HCT116 (cell line): ENCODE data around the gene SLC4A11. TPM values are rescaled to one million over a fixed set of nuclear protein-coding genes. Genes with fewer than 3 reads are reported as not detected.

Experiments used
- ATAC-seq: fragments of 200-7000 bp; cut with Tn5 transposase; 2 replicates; pipeline ENCODE4 v1.9.1; 2020; ENCODE audit warnings: mild to moderate bottlenecking, moderate library complexity
- BruUV-seq: library from RNA; stranded (reverse); fragments of 400-500 nt; replicated peaks from 2 replicates; lab custom pipeline; 2021; lab: Mats Ljungman, UMichigan
- CTCF ChIA-PET: fragments of 300-600 bp; sonication (Branson Sonifier 250); formaldehyde crosslinking; loops from one replicate; lab custom pipeline; 2021; ENCODE audit warnings: antibody characterized with exemption; lab: Charles Lee
- POLR2A ChIA-PET: fragments of 300-600, 350-600 bp; sonication (Branson Sonifier 250); formaldehyde crosslinking; loops from one replicate; lab custom pipeline; 2021; ENCODE audit warnings: antibody characterized with exemption; lab: Charles Lee
- RAD21 ChIA-PET, 2 experiments: fragments of 300-600 bp; sonication (Branson Sonifier 250); formaldehyde crosslinking; loops; one replicate each; lab custom pipeline; 2023; ENCODE audit warnings: low total read pairs in 2 of 2; ENCODE audit not compliant: uncharacterized antibody in 2 of 2, unreplicated experiment in 2 of 2, low non-redundant PET in 1 of 2; lab: Charles Lee
- DNase-seq: peaks from one replicate; pipeline ENCODE4 v3.0.0-alpha.2; 2010; ENCODE audit warnings: low read depth, low spot score
- H2AFZ ChIP-seq: fragments of 200-600 bp; shearing (Covaris generic), sonication (generic); 2 replicates; pipeline ENCODE4 v1.6.1; 2017; ENCODE audit warnings: low read depth, mixed run types, mixed read lengths, antibody characterized with exemption, low read length; ENCODE audit not compliant: poor library complexity, severe bottlenecking
- H3K27ac ChIP-seq: 2 replicates; pipeline ENCODE4 v1.5.1; 2012; ENCODE audit warnings: low read depth, low read length
- H3K27me3 ChIP-seq: fragments of 200-600 bp; sonication (generic); 2 replicates; pipeline ENCODE4 v1.6.1; 2016; ENCODE audit warnings: mixed run types, low read length, mixed read lengths; ENCODE audit not compliant: insufficient read depth
- H3K36me3 ChIP-seq, 2 experiments: fragments of 200-500 bp in 1 of 2; fragments of 200-600 bp in 1 of 2; sonication (Bioruptor generic) in 1 of 2; sonication (generic) in 1 of 2; 2 replicates each; pipeline versions ENCODE4 v1.5.1 to v1.6.1; 2014 to 2016; ENCODE audit warnings: low read length in 2 of 2, inconsistent platforms in 1 of 2, mixed read lengths in 1 of 2, mixed run types in 1 of 2; ENCODE audit not compliant: insufficient read depth in 2 of 2, control insufficient read depth in 1 of 2
- H3K4me1 ChIP-seq, 2 experiments: fragments of 200-600 bp in 1 of 2; sonication (generic) in 1 of 2; 2 replicates each; pipeline versions ENCODE4 v1.5.1 to v1.6.1; 2012 to 2017; ENCODE audit warnings: low read length in 2 of 2, inconsistent platforms in 1 of 2, mild to moderate bottlenecking in 1 of 2, mixed read lengths in 1 of 2, mixed run types in 1 of 2, moderate library complexity in 1 of 2; ENCODE audit not compliant: insufficient read depth in 2 of 2, control insufficient read depth in 1 of 2
- H3K4me2 ChIP-seq: fragments of 200-600 bp; sonication (generic); 2 replicates; pipeline ENCODE4 v1.6.1; 2017; ENCODE audit warnings: mixed run types, low read length, mixed read lengths
- H3K4me3 ChIP-seq, 2 experiments: fragments of 200-600 bp in 1 of 2; sonication (generic) in 1 of 2; replicated peaks in 1 of 2; 2 replicates each; pipeline ENCODE4 v1.5.1; 2011 to 2016; ENCODE audit warnings: low read length in 2 of 2, control low read depth in 1 of 2, low read depth in 1 of 2, mild to moderate bottlenecking in 1 of 2, mixed read lengths in 1 of 2, mixed run types in 1 of 2
- H3K79me2 ChIP-seq: fragments of 200-600 bp; sonication (generic); 2 replicates; pipeline ENCODE4 v1.6.1; 2017; ENCODE audit warnings: mild to moderate bottlenecking, mixed run types, low read length, moderate library complexity, mixed read lengths; ENCODE audit not compliant: insufficient read depth
- H3K9ac ChIP-seq: fragments of 200-600 bp; sonication (generic); 2 replicates; pipeline ENCODE4 v1.6.1; 2016; ENCODE audit warnings: low read length, mixed read lengths
- H3K9me2 ChIP-seq: fragments of 200-600 bp; sonication (generic), shearing (Covaris generic); 2 replicates; pipeline ENCODE4 v1.6.1; 2017; ENCODE audit warnings: mixed run types, mild to moderate bottlenecking, moderate library complexity; ENCODE audit not compliant: insufficient read depth
- H3K9me3 ChIP-seq, 2 experiments: fragments of 200-500 bp in 1 of 2; fragments of 200-600 bp in 1 of 2; sonication (Bioruptor generic) in 1 of 2; sonication (generic) in 1 of 2; 2 replicates each; pipeline ENCODE4 v1.6.1; 2014 to 2017; ENCODE audit warnings: low read length in 2 of 2, mixed read lengths in 2 of 2, inconsistent platforms in 1 of 2, low read depth in 1 of 2, mild to moderate bottlenecking in 1 of 2, mixed run types in 1 of 2, moderate library complexity in 1 of 2; ENCODE audit not compliant: control insufficient read depth in 1 of 2, insufficient read depth in 1 of 2
- H4K20me1 ChIP-seq: fragments of 200-600 bp; sonication (generic), shearing (Covaris generic); 2 replicates; pipeline ENCODE4 v1.6.1; 2017; ENCODE audit warnings: mixed run types, mild to moderate bottlenecking, moderate library complexity; ENCODE audit not compliant: insufficient read depth
- CBX3 ChIP-seq: IDR thresholded peaks from 2 replicates; pipeline ENCODE4 v1.6.1; 2012; ENCODE audit warnings: low read depth
- CEBPB ChIP-seq: IDR thresholded peaks from 2 replicates; pipeline ENCODE4 v1.6.1; 2012; ENCODE audit warnings: low read depth
- CTCF ChIP-seq, 3 experiments: fragments of 200-600 bp in 1 of 3; sonication (generic) in 1 of 3; IDR thresholded peaks in 2 of 3; conservative IDR thresholded peaks in 1 of 3; 2 replicates each; pipeline ENCODE4 v1.5.1; 2012 to 2017; ENCODE audit warnings: low read depth in 2 of 3, low read length in 2 of 3, antibody characterized with exemption in 1 of 3, borderline replicate concordance in 1 of 3, control low read depth in 1 of 3, mild to moderate bottlenecking in 1 of 3, mixed read lengths in 1 of 3, mixed run types in 1 of 3, moderate library complexity in 1 of 3; ENCODE audit not compliant: insufficient read depth in 1 of 3
- EGR1 ChIP-seq: IDR thresholded peaks from 2 replicates; pipeline ENCODE4 v1.6.1; 2012; ENCODE audit warnings: low read depth
- ELF1 ChIP-seq: IDR thresholded peaks from 2 replicates; pipeline ENCODE4 v1.6.1; 2012; ENCODE audit warnings: low read depth, borderline replicate concordance
- EZH2 ChIP-seq: fragments of 200-600 bp; sonication (generic); IDR thresholded peaks from 2 replicates; pipeline ENCODE4 v1.6.1; 2017; ENCODE audit warnings: antibody characterized with exemption, mixed run types
- FOSL1 ChIP-seq: IDR thresholded peaks from 2 replicates; pipeline ENCODE4 v1.6.1; 2012; ENCODE audit warnings: low read depth
- JUND ChIP-seq: IDR thresholded peaks from 2 replicates; pipeline ENCODE4 v1.6.1; 2012
- MAX ChIP-seq: IDR thresholded peaks from 2 replicates; pipeline ENCODE4 v1.6.1; 2012
- POLR2A ChIP-seq: IDR thresholded peaks from 2 replicates; pipeline ENCODE4 v1.7.0; 2011; ENCODE audit warnings: borderline replicate concordance; ENCODE audit not compliant: insufficient read depth, insufficient read length; ENCODE audit errors: extremely low read depth
- POLR2AphosphoS5 ChIP-seq: IDR thresholded peaks from 2 replicates; pipeline ENCODE4 v1.6.1; 2011; ENCODE audit warnings: mild to moderate bottlenecking, low read depth, low read length, moderate library complexity
- RAD21 ChIP-seq: IDR thresholded peaks from 2 replicates; pipeline ENCODE4 v1.6.1; 2012; ENCODE audit warnings: low read depth, mild to moderate bottlenecking
- SIN3A ChIP-seq: IDR thresholded peaks from 2 replicates; pipeline ENCODE4 v1.6.1; 2012; ENCODE audit warnings: low read depth
- SRF ChIP-seq: IDR thresholded peaks from 2 replicates; pipeline ENCODE4 v1.6.1; 2012; ENCODE audit warnings: low read depth
- YY1 ChIP-seq: IDR thresholded peaks from 2 replicates; pipeline ENCODE4 v1.6.1; 2011; ENCODE audit warnings: low read length, low read depth, moderate library complexity, mild to moderate bottlenecking; ENCODE audit not compliant: insufficient replicate concordance; ENCODE audit errors: extremely low read depth
- ZBTB33 ChIP-seq: IDR thresholded peaks from 2 replicates; pipeline ENCODE4 v1.6.1; 2011; ENCODE audit warnings: mild to moderate bottlenecking, low read length, moderate library complexity; ENCODE audit not compliant: insufficient replicate concordance; ENCODE audit errors: extremely low read depth
- ZFX ChIP-seq: fragments of 450-650 bp; IDR thresholded peaks from 2 replicates; pipeline ENCODE4 v1.6.1; 2017
- ZNF274 ChIP-seq: fragments of 200-500 bp; sonication (Bioruptor generic); IDR thresholded peaks from 2 replicates; pipeline ENCODE4 v1.6.1; 2014; ENCODE audit warnings: mild to moderate bottlenecking, low read depth, low read length, inconsistent platforms
- intact Hi-C: fragments of 100-400 bp; cut with micrococcal nuclease; formaldehyde crosslinking; loops from 2 replicates; pipeline ENCODE4 v1.10.0; 2022
- total RNA-seq: library from RNA; stranded (reverse); gene quantifications from one replicate; pipeline ENCODE4 v1.2.1, GENCODE V29; 2021; ENCODE audit not compliant: unreplicated experiment

SLC4A11 gene
- total RNA-seq, 1 experiment from 2014 or later: 22.7 TPM

- Histone ChIP-seq H3K4me3 (no peak overlapping the region), H3K27ac (no peak overlapping the region), H3K4me1 (no peaks in the 10 kb centered on the region), H3K36me3 (peaks cover 0 to 3% of the 10 kb centered on the region in 2 experiments; a peak in 1 of 4 replicates), H3K9me2 (no peaks in the 10 kb centered on the region), H3K79me2 (no peaks in the 10 kb centered on the region), H3K27me3 (no peaks in the 10 kb centered on the region), H2AFZ (no peak overlapping the region), H3K4me2 (no peak overlapping the region)
- no TSS peak for BruUV-seq
- ChIA-PET CTCF (interaction anchor here (0.6 to 1.7 kb wide), 11 partner anchors 10 to 229 kb away, joined by 3 to 6 read pairs (median 5); no protein-coding TSS in a partner anchor), RAD21 (no interaction called here)
- DNase-seq: peak; percentile 35
- peak; percentile 92 for ATAC-seq
- TF ChIP-seq YY1 (no peak), CTCF (IDR thresholded peaks at IDR 0.05 in 2 of 3, conservative IDR thresholded peaks at IDR 0.05 in 1 of 3; ENCODE audit: borderline replicate concordance in 1 of 3, insufficient read depth in 1 of 3, low read depth in 2 of 3, low read length in 2 of 3) (peak; percentile 48 to 65 (median 51)), RAD21 (peak; percentile 67)
- TF ChIP-seq, all 23 proteins: peak for 2
- intact Hi-C loops: loop anchor here (1.0 to 5.0 kb wide), 3 partner anchors 58 to 224 kb away; no protein-coding TSS in a partner anchor
- Histone ChIP-seq H3K9me3 (no peaks in the 10 kb centered on the region), H4K20me1 (no peaks in the 10 kb centered on the region), H3K9ac (no peak overlapping the region)
- POLR2A ChIA-PET: no interaction called here
Measured at GRCh38 chr20:3276680-3277015, 37.7 kb upstream of the SLC4A11 start.

- H3K9ac ChIP-seq: no peak overlapping the region
- no peak overlapping the region for H3K27ac ChIP-seq
- peaks cover 0 to 3% of the 10 kb centered on the region in 2 experiments; a peak in 1 of 4 replicates for H3K36me3 ChIP-seq
- intact Hi-C loops: loop anchor here (1.0 to 5.0 kb wide), 3 partner anchors 58 to 223 kb away; no protein-coding TSS in a partner anchor
- no peaks in the 10 kb centered on the region for H4K20me1 ChIP-seq
- no peak for DNase-seq
- H3K27me3 ChIP-seq: no peaks in the 10 kb centered on the region
- no peaks in the 10 kb centered on the region for H3K79me2 ChIP-seq
- H3K4me3 ChIP-seq: no peak overlapping the region
- H3K9me2 ChIP-seq: no peaks in the 10 kb centered on the region
- H2AFZ ChIP-seq: no peak overlapping the region
- no peaks in the 10 kb centered on the region for H3K4me1 ChIP-seq
- no peak overlapping the region for H3K4me2 ChIP-seq
- POLR2A ChIA-PET: no interaction called here
- RAD21 ChIA-PET: no interaction called here
- ATAC-seq: peak; percentile 36
- H3K9me3 ChIP-seq: no peaks in the 10 kb centered on the region
- no TSS peak for BruUV-seq
- CTCF ChIA-PET: interaction anchor here (0.7 to 1.7 kb wide), 9 partner anchors 13 to 229 kb away, joined by 3 to 6 read pairs (median 5); no protein-coding TSS in a partner anchor
- TF ChIP-seq FOSL1: no peak
- TF ChIP-seq MAX: no peak
- no peak for TF ChIP-seq EZH2
- TF ChIP-seq ELF1: no peak
- no peak for TF ChIP-seq CEBPB
- TF ChIP-seq CBX3: no peak
- no peak for TF ChIP-seq ZNF274
- no peak for TF ChIP-seq EGR1
- no peak for TF ChIP-seq SRF
- no peak for TF ChIP-seq ZFX
- no peak for TF ChIP-seq JUND
- TF ChIP-seq POLR2A: no peak
- TF ChIP-seq ZBTB33: no peak
- no peak for TF ChIP-seq SIN3A
- no peak for TF ChIP-seq POLR2AphosphoS5
Measured at GRCh38 chr20:3275966-3276679, 37.1 kb upstream of the SLC4A11 start.
